WTC11 (cell line): ENCODE data around the gene WWOX.

Experiments used
- CTCF ChIP-seq: fragments of 200-600 bp; IDR thresholded peaks from 2 replicates; pipeline ENCODE4 v1.8.0; 2022; ENCODE audit warnings: antibody characterized with exemption
- NFYB ChIP-seq: sonication (generic); formaldehyde crosslinking; conservative IDR thresholded peaks from 2 replicates; pipeline ENCODE4 v1.8.0; 2022; ENCODE audit warnings: low read depth, missing genetic modification reagents
- ZNF317 ChIP-seq: sonication (generic); formaldehyde crosslinking; IDR thresholded peaks from 2 replicates; pipeline ENCODE4 v1.8.1; 2023; ENCODE audit warnings: low read depth, mild to moderate bottlenecking, moderate library complexity, missing genetic modification reagents, borderline replicate concordance

- TF ChIP-seq CTCF, result no peak
- TF ChIP-seq ZNF317, result no peak
- no peak for TF ChIP-seq NFYB
Observed at GRCh38 chr16:78196502-78196901, 97.0 kb downstream of the WWOX start.
